Measurements from ENCODE around the gene BACH2. TPM values are rescaled to one million over a fixed set of nuclear protein-coding genes. Genes with fewer than 3 reads are reported as not detected.

The BACH2 gene
- total RNA-seq, 2 donors from 2014 or later: 0.52 to 1.2 TPM

DNA sequence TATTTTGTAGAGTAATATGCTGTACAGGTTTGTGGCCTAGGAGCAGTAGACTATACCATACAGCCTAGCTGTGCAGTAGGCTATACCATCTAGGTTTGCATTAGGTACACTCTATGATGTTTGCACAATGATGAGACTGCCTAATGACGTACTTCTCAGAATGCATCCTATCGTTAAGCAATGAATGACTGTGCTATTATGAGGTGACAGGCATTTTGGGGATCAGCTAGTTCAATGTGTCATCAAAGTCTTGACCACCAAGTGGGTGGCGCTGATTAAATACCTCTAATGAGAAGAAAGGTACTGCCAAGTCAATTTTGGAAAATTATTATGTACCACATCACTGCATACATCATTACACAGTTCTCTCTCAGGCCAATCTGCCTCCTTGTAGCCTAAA, 190.2 kb downstream of the BACH2 start:
- no peaks in the 10 kb centered on the region for H3K27me3 ChIP-seq
- no peaks in the 10 kb centered on the region for H3K9me3 ChIP-seq
- H3K9ac ChIP-seq (ENCODE audit: low read depth in 2 of 2, low read length in 2 of 2): no peak overlapping the region
- H3K36me3 ChIP-seq: no peaks in the 10 kb centered on the region
- TF ChIP-seq, protein P1, sequence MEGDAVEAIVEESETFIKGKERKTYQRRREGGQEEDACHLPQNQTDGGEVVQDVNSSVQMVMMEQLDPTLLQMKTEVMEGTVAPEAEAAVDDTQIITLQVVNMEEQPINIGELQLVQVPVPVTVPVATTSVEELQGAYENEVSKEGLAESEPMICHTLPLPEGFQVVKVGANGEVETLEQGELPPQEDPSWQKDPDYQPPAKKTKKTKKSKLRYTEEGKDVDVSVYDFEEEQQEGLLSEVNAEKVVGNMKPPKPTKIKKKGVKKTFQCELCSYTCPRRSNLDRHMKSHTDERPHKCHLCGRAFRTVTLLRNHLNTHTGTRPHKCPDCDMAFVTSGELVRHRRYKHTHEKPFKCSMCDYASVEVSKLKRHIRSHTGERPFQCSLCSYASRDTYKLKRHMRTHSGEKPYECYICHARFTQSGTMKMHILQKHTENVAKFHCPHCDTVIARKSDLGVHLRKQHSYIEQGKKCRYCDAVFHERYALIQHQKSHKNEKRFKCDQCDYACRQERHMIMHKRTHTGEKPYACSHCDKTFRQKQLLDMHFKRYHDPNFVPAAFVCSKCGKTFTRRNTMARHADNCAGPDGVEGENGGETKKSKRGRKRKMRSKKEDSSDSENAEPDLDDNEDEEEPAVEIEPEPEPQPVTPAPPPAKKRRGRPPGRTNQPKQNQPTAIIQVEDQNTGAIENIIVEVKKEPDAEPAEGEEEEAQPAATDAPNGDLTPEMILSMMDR (IDR thresholded peaks at IDR 0.05): no peak
- no peak overlapping the region for H3K4me3 ChIP-seq
- DNase-seq: no peak
- intact Hi-C loops (cut with DNase I): no loop called here
- H3K4me1 ChIP-seq: peaks cover 7% of the 10 kb centered on the region
- no peak overlapping the region for H3K27ac ChIP-seq

DNA sequence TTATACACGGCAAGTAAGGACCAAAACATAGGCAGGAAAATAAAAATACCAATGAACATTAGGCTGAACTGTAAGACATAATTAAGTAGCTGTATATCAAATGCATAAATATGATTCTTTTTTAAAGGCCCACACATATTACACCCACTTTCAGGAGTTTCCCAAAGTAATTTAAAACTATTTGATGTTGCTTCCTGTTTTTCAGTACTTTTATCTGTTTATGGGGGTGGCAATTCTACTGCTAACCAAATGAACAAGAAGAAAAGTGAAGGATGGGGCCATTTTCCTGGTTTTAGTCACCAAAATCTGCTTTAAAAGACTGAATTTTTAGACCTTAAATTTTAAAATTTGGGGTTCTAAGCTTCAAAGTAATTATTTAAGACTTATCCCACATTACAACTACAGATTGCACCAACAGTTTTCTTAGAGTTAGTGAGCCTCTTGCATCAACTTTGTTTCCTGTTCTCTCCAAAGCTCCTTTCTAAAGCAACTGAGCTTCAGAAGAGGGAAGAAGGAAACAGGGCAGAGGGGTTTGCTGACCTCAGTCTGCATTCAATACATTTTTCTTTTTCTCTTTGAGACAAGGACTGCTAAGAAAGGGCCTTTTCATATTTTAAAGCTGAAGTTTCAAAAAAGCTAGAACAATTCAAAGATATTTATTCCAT, 191.0 kb downstream of the BACH2 start:
- TF ChIP-seq, protein P1 (IDR thresholded peaks at IDR 0.05): no peak
- no peak overlapping the region for H3K9ac ChIP-seq (ENCODE audit: low read depth in 2 of 2, low read length in 2 of 2)
- intact Hi-C loops (cut with DNase I): no loop called here
- DNase-seq: no peak
- H3K4me1 ChIP-seq: peaks cover 7% of the 10 kb centered on the region
- no peaks in the 10 kb centered on the region for H3K9me3 ChIP-seq
- no peaks in the 10 kb centered on the region for H3K27me3 ChIP-seq
- no peak overlapping the region for H3K27ac ChIP-seq
- H3K36me3 ChIP-seq: no peaks in the 10 kb centered on the region
- no peak overlapping the region for H3K4me3 ChIP-seq

DNA sequence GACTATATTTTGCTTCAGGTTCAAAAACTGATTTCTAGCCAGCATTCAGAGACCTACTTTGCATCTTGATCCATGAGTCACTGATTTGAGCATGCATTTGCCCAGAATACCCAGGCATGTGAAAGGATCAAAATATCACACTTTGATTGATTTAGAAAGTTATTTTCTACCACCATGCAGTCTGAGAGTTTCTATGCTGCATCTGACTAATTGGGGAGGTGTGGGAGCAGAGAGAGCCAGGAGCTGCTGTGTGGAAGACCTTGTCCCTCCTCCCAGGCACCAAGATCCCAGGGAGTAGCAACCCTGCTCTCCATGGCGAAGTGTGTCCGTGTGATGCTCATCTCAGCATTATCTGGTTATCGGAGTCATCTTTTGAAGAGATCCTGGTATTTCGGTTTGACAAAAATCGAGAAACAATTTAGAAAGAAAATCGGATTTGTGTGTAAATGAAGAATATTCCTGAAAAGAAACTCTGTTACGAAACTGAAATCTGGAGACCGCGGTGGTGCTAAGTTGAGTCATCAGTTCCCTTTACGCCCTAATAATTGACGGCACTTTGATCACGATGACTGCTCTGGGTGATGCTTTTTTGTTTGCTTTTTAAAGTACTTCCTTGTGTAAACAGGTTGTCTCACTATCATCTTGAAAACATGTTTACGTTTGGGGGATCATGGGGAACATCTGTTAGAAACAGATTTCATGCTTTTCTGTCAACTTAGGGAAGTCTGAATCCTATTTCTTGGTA, 193.4 kb downstream of the BACH2 start:
- DNase-seq: no peak
- H3K36me3 ChIP-seq: no peaks in the 10 kb centered on the region
- peaks cover 7% of the 10 kb centered on the region for H3K4me1 ChIP-seq
- no peak overlapping the region for H3K27ac ChIP-seq
- H3K4me3 ChIP-seq: no peak overlapping the region
- H3K9ac ChIP-seq (ENCODE audit: low read depth in 2 of 2, low read length in 2 of 2): no peak overlapping the region
- H3K27me3 ChIP-seq: no peaks in the 10 kb centered on the region
- TF ChIP-seq, protein P1 (IDR thresholded peaks at IDR 0.05): no peak
- no peaks in the 10 kb centered on the region for H3K9me3 ChIP-seq
- intact Hi-C loops (cut with DNase I): no loop called here

DNA sequence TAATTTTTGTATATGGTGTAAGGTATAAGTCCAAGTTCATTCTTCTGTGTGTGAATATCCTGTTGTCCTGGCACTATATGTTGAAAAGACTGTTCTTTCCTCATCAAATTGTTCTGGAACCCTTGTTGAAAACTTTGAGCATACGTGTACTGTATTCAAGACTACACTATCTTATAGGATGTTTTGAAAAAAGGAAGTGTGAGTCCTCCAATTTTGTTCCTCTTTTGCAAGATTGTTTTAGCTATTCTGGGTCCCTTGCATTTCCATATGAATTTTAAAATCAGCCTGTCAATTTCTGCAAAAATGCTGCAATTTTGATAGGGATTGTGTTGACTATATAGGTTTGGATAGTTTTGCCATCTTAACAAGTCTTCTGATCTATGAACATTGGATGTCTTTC, 195.2 kb downstream of the BACH2 start:
- no peaks in the 10 kb centered on the region for H3K9me3 ChIP-seq
- no peaks in the 10 kb centered on the region for H3K36me3 ChIP-seq
- H3K4me3 ChIP-seq: no peak overlapping the region
- H3K9ac ChIP-seq (ENCODE audit: low read depth in 2 of 2, low read length in 2 of 2): no peak overlapping the region
- TF ChIP-seq, protein P1 (IDR thresholded peaks at IDR 0.05): no peak
- no peak overlapping the region for H3K27ac ChIP-seq
- no peaks in the 10 kb centered on the region for H3K27me3 ChIP-seq
- peaks cover 7% of the 10 kb centered on the region for H3K4me1 ChIP-seq
- intact Hi-C loops (cut with DNase I): no loop called here
- no peak for DNase-seq

DNA sequence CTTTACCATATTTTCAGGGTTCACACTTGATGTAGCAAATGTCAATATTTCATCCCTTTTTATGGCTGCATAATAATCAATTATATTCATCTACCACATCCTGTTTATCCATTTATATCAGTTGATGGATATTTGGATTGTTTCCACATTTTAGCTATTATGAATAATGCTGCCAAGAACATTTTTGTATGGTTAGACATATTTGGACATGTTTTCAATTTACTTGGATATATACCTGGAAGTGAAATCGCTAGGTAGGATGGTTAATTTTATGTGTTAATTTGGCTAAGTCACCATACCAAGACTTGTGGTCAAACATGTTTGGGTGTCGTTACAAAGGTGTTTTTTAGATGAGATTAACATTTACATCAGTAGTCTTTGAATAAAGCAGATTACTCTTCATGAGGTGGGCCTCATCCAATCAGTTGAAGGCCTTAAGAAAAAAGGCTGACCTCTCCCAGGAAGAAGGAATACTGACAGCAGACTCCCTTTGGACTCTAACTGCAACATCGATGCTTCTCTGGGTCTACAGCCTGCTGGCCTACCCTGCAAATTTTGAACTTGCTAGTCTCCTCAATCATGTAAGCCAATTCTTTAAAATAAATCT, 196.5 kb downstream of the BACH2 start:
- no peaks in the 10 kb centered on the region for H3K36me3 ChIP-seq
- intact Hi-C loops (cut with DNase I): no loop called here
- TF ChIP-seq, protein P1 (IDR thresholded peaks at IDR 0.05): no peak
- no peak for DNase-seq
- H3K4me3 ChIP-seq: no peak overlapping the region
- H3K9ac ChIP-seq (ENCODE audit: low read depth in 2 of 2, low read length in 2 of 2): no peak overlapping the region
- H3K4me1 ChIP-seq: peaks cover 7% of the 10 kb centered on the region
- H3K9me3 ChIP-seq: no peaks in the 10 kb centered on the region
- no peak overlapping the region for H3K27ac ChIP-seq
- no peaks in the 10 kb centered on the region for H3K27me3 ChIP-seq
